Lower leg skin (tissue), 3 donors: Measurements from ENCODE around the gene MOAP1.

Experiments used
- CTCF ChIP-seq, 3 donors: fragments of 450-650 bp; IDR thresholded peaks; one replicate each; pipeline ENCODE4 v1.5.1; 2016; ENCODE audit warnings: antibody characterized with exemption in 3 of 3, mild to moderate bottlenecking in 3 of 3, moderate library complexity in 2 of 3
- POLR2A ChIP-seq, 2 donors: fragments of 450-650 bp; IDR thresholded peaks; one replicate each; pipeline ENCODE4 v1.6.1; 2016 to 2017; ENCODE audit warnings: antibody characterized with exemption in 2 of 2, mild to moderate bottlenecking in 1 of 2, moderate library complexity in 1 of 2

GRCh38 chr14:93171376-93171775 lies 13.3 kb downstream of the MOAP1 start:
- TF ChIP-seq CTCF (IDR thresholded peaks at IDR 0.05) (no peak), POLR2A (IDR thresholded peaks at IDR 0.05) (no peak)
